ENCODE results near the gene TSPAN14.

DNA sequence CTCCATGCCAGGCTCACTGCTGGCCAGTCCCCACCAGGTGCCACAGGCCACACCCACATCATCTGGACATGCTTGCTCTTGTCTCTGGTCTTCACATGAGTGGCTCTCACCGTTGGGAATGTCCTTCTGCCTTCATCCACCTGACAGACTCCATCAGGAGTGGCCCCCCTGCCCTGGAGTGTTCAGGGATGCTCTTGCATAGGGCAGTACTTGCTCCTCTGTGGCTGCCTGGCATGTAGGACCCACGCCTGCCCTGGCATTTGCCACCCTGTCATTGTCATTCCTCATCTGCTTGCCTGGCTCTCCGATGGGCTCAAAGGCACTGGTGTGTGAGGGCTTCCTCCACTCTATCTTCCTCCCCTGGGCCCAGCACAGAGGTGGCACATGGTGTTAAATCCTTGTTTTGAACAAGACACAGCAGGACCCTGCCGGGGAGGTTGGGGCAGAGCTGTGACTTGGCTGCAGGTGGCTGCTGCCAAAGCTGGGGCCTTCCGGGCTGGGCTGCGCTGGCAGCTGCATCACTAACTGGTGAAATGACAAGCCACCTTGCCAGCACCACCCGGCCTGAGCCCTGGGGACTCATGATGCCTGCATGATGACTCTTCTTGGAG, 85.4 kb downstream of the TSPAN14 start:
- TF ChIP-seq, protein P1, sequence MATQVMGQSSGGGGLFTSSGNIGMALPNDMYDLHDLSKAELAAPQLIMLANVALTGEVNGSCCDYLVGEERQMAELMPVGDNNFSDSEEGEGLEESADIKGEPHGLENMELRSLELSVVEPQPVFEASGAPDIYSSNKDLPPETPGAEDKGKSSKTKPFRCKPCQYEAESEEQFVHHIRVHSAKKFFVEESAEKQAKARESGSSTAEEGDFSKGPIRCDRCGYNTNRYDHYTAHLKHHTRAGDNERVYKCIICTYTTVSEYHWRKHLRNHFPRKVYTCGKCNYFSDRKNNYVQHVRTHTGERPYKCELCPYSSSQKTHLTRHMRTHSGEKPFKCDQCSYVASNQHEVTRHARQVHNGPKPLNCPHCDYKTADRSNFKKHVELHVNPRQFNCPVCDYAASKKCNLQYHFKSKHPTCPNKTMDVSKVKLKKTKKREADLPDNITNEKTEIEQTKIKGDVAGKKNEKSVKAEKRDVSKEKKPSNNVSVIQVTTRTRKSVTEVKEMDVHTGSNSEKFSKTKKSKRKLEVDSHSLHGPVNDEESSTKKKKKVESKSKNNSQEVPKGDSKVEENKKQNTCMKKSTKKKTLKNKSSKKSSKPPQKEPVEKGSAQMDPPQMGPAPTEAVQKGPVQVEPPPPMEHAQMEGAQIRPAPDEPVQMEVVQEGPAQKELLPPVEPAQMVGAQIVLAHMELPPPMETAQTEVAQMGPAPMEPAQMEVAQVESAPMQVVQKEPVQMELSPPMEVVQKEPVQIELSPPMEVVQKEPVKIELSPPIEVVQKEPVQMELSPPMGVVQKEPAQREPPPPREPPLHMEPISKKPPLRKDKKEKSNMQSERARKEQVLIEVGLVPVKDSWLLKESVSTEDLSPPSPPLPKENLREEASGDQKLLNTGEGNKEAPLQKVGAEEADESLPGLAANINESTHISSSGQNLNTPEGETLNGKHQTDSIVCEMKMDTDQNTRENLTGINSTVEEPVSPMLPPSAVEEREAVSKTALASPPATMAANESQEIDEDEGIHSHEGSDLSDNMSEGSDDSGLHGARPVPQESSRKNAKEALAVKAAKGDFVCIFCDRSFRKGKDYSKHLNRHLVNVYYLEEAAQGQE (IDR thresholded peaks at IDR 0.05; ENCODE audit: insufficient replicate concordance, low read depth): no peak
- TF ChIP-seq POLR2AphosphoS5 (IDR thresholded peaks at IDR 0.05; ENCODE audit: low read depth): no peak
- TF ChIP-seq, protein P2, sequence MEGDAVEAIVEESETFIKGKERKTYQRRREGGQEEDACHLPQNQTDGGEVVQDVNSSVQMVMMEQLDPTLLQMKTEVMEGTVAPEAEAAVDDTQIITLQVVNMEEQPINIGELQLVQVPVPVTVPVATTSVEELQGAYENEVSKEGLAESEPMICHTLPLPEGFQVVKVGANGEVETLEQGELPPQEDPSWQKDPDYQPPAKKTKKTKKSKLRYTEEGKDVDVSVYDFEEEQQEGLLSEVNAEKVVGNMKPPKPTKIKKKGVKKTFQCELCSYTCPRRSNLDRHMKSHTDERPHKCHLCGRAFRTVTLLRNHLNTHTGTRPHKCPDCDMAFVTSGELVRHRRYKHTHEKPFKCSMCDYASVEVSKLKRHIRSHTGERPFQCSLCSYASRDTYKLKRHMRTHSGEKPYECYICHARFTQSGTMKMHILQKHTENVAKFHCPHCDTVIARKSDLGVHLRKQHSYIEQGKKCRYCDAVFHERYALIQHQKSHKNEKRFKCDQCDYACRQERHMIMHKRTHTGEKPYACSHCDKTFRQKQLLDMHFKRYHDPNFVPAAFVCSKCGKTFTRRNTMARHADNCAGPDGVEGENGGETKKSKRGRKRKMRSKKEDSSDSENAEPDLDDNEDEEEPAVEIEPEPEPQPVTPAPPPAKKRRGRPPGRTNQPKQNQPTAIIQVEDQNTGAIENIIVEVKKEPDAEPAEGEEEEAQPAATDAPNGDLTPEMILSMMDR (IDR thresholded peaks at IDR 0.05; ENCODE audit: insufficient read depth, low read length): no peak

All from HL-60 (cell line).